LNCaP clone FGC (cell line): ENCODE data around the gene ETV5.

Experiments
- DNase-seq: peaks from one replicate; pipeline ENCODE4 v3.0.0-alpha.2; 2011; ENCODE audit warnings: low read depth
- H3K4me3 ChIP-seq: 2 replicates; pipeline ENCODE4 v1.5.1; 2011; ENCODE audit warnings: mild to moderate bottlenecking, low read depth, low read length, control low read depth
- CTCF ChIP-seq: IDR thresholded peaks from 2 replicates; pipeline ENCODE4 v1.5.1; 2012; ENCODE audit warnings: mild to moderate bottlenecking; ENCODE audit not compliant: control insufficient read depth, insufficient read depth; ENCODE audit errors: extremely low read depth

ETV5 gene

GRCh38 chr3:186117521-186118134 is 8.7 kb upstream of the ETV5 start:
- no peak for TF ChIP-seq CTCF
- no peak overlapping the region for H3K4me3 ChIP-seq
- DNase-seq: no peak

- no peak for TF ChIP-seq CTCF
- H3K4me3 ChIP-seq: no peak overlapping the region
- no peak for DNase-seq
Measured at GRCh38 chr3:186115239-186115996, 6.5 kb upstream of the ETV5 start.

GRCh38 chr3:186110975-186111974 is 2.4 kb upstream of the ETV5 start:
- no peak for TF ChIP-seq CTCF
- no peak overlapping the region for H3K4me3 ChIP-seq
- no peak for DNase-seq

- TF ChIP-seq CTCF: no peak
- DNase-seq: no peak
- no peak overlapping the region; the same call in 1 of the 2 replicates for H3K4me3 ChIP-seq
Measured at GRCh38 chr3:186109897-186110803, 1.3 kb upstream of the ETV5 start.

- no peak for DNase-seq
- H3K4me3 ChIP-seq: peak overlapping the region; percentile 42
- no peak for TF ChIP-seq CTCF
Measured at GRCh38 chr3:186108106-186108940, 566 bp downstream of the ETV5 start.
